GM12878 (cell line): ENCODE results near the gene TMCC3. TPM values are rescaled to one million over a fixed set of nuclear protein-coding genes. Genes with fewer than 3 reads are reported as not detected.

Experiments
- BHLHE40 ChIP-seq, 2 experiments: fragments of 450-650 bp in 1 of 2; IDR thresholded peaks; 2 replicates each; pipeline ENCODE4 v1.6.1; 2011 to 2017; ENCODE audit warnings: low read depth in 2 of 2, borderline replicate concordance in 1 of 2, improper control_type of control experiment in 1 of 2, low read length in 1 of 2, mild to moderate bottlenecking in 1 of 2
- CTCF ChIP-seq, 3 experiments: IDR thresholded peaks in 2 of 3; conservative IDR thresholded peaks in 1 of 3; 2 replicates each; pipeline ENCODE4 v1.5.1; 2011; ENCODE audit warnings: low read depth in 3 of 3, low read length in 3 of 3, mild to moderate bottlenecking in 3 of 3, control low read depth in 2 of 3, moderate library complexity in 2 of 3, inconsistent platforms in 1 of 3, mixed read lengths in 1 of 3; ENCODE audit not compliant: control insufficient read depth in 2 of 3, insufficient read depth in 1 of 3; ENCODE audit errors: extremely low read depth in 1 of 3
- E2F8 ChIP-seq: fragments of 450-650 bp; IDR thresholded peaks from 2 replicates; pipeline ENCODE4 v1.6.1; 2018; ENCODE audit warnings: mild to moderate bottlenecking, low read depth, moderate library complexity; ENCODE audit not compliant: partially characterized antibody
- EGR1 ChIP-seq, 2 experiments: IDR thresholded peaks; 1 replicate in 1 of 2; 2 replicates in 1 of 2; pipeline ENCODE4 v1.6.1; 2011 to 2012; ENCODE audit warnings: low read depth in 2 of 2, low read length in 2 of 2, borderline replicate concordance in 1 of 2, mild to moderate bottlenecking in 1 of 2, moderate library complexity in 1 of 2
- ESRRA ChIP-seq: IDR thresholded peaks from 2 replicates; pipeline ENCODE4 v1.6.1; 2012; ENCODE audit warnings: mild to moderate bottlenecking, low read length, improper control_type of control experiment
- IRF3 ChIP-seq: fragments of 450-650 bp; IDR thresholded peaks from 2 replicates; pipeline ENCODE4 v1.6.1; 2014; ENCODE audit warnings: mild to moderate bottlenecking
- POLR2AphosphoS5 ChIP-seq: IDR thresholded peaks from 2 replicates; pipeline ENCODE4 v1.6.1; 2011; ENCODE audit warnings: mild to moderate bottlenecking, low read length, inconsistent platforms
- PRDM15 ChIP-seq: fragments of 450-650 bp; formaldehyde crosslinking; IDR thresholded peaks from 2 replicates; pipeline ENCODE4 v1.4.0; 2020; ENCODE audit warnings: mild to moderate bottlenecking, moderate library complexity
- SUPT20H ChIP-seq: IDR thresholded peaks from 2 replicates; pipeline ENCODE4 v1.6.1; 2011; ENCODE audit warnings: low read depth, mild to moderate bottlenecking, low read length, moderate library complexity, borderline replicate concordance; ENCODE audit not compliant: control insufficient read depth
- ZBTB40 ChIP-seq: fragments of 450-650 bp; IDR thresholded peaks from 2 replicates; pipeline ENCODE4 v1.6.1; 2016; ENCODE audit warnings: mild to moderate bottlenecking, moderate library complexity, borderline replicate concordance
- ZNF24 ChIP-seq: fragments of 450-650 bp; IDR thresholded peaks from 2 replicates; pipeline ENCODE4 v1.6.1; 2017; ENCODE audit warnings: antibody characterized with exemption, mild to moderate bottlenecking
- polyA plus RNA-seq, 11 experiments: library from polyadenylated mRNA; depleted of rRNA in 4 of 11; unstranded in 6 of 11; stranded (reverse) in 5 of 11; fragments of >200 nt; fragmentation: Nextera tagmentation in 4 of 11; fragmentation: Illumina TruSeq in 1 of 11; extraction: Ambion mirVana in 4 of 11; extraction: Trizol in 1 of 11; gene quantifications; 1 replicate in 1 of 11; 2 replicates in 10 of 11; pipeline versions ENCODE4 v1.2.1 to v1.2.3, GENCODE V29; 2011 to 2016; ENCODE audit warnings: inconsistent platforms in 2 of 11, missing spikeins in 2 of 11, low read depth in 1 of 11
- total RNA-seq, 4 experiments: library from RNA; depleted of rRNA in 3 of 4; stranded (reverse); fragments of >200 nt in 3 of 4; fragmentation: Illumina TruSeq in 1 of 4; extraction: Trizol in 1 of 4; gene quantifications; 2 replicates each; pipeline versions ENCODE4 v1.2.1 to v1.2.3, GENCODE V29; 2013 to 2021

TMCC3 gene
- total and polyA plus RNA-seq, 10 of the 15 experiments (the other 5 are each of a cell fraction or from before 2014, with no cell fraction given), result 5.8 to 29.8 (median 12.6) TPM

- TF ChIP-seq ZBTB40, result no peak
- TF ChIP-seq ESRRA, result no peak
- TF ChIP-seq IRF3, result no peak
- no peak for TF ChIP-seq EGR1 (IDR thresholded peaks at IDR 0.05; ENCODE audit: borderline replicate concordance in 1 of 2, low read depth in 2 of 2, low read length in 2 of 2)
- no peak for TF ChIP-seq SUPT20H
- no peak for TF ChIP-seq CTCF (IDR thresholded peaks at IDR 0.05 in 2 of 3, conservative IDR thresholded peaks at IDR 0.05 in 1 of 3; ENCODE audit: control insufficient read depth in 2 of 3, extremely low read depth in 1 of 3, insufficient read depth in 1 of 3, low read depth in 3 of 3, low read length in 3 of 3)
- TF ChIP-seq ZNF24, result no peak
- no peak for TF ChIP-seq E2F8
- TF ChIP-seq POLR2AphosphoS5, result peak; percentile 42; the same call in 1 of the 2 replicates
- TF ChIP-seq BHLHE40 (IDR thresholded peaks at IDR 0.05; ENCODE audit: borderline replicate concordance in 1 of 2, low read depth in 2 of 2, low read length in 1 of 2), result peak; percentile 17 to 18; a peak in 1 of 4 replicates
- TF ChIP-seq PRDM15 (CRISPR knock-in tag), result no peak
Measured at GRCh38 chr12:94561943-94562411, 88.4 kb downstream of the TMCC3 start (continued).
